Stromal cell of bone marrow (primary cell): Measurements from ENCODE around the gene SLC16A4.

Source experiments
- DNase-seq: peaks from one replicate; pipeline ENCODE4 v3.0.0-alpha.2; 2012; ENCODE audit warnings: low read depth

The SLC16A4 gene

GRCh38 chr1:110356379-110356778, 34.4 kb downstream of the SLC16A4 start:
- no peak for DNase-seq

- DNase-seq, result no peak
Observed at GRCh38 chr1:110355321-110355720, 35.5 kb downstream of the SLC16A4 start.

- DNase-seq, result no peak
Observed at GRCh38 chr1:110350360-110350759, 40.5 kb downstream of the SLC16A4 start.

GRCh38 chr1:110348771-110349170, 42.1 kb downstream of the SLC16A4 start:
- peak; percentile 7 for DNase-seq

GRCh38 chr1:110348050-110348449, 42.8 kb downstream of the SLC16A4 start:
- no peak for DNase-seq

GRCh38 chr1:110347182-110347893, 43.5 kb downstream of the SLC16A4 start:
- no peak for DNase-seq

- no peak for DNase-seq
Observed at GRCh38 chr1:110346690-110347089, 44.1 kb downstream of the SLC16A4 start.

GRCh38 chr1:110345480-110345879, 45.3 kb downstream of the SLC16A4 start:
- DNase-seq, result no peak

- no peak for DNase-seq
Observed at GRCh38 chr1:110344152-110344551, 46.7 kb downstream of the SLC16A4 start.

- no peak for DNase-seq
Observed at GRCh38 chr1:110343249-110343648, 47.6 kb downstream of the SLC16A4 start.

- DNase-seq, result no peak
Observed at GRCh38 chr1:110341872-110342331, 48.9 kb downstream of the SLC16A4 start.

- no peak for DNase-seq
Observed at GRCh38 chr1:110341146-110341871, 49.5 kb downstream of the SLC16A4 start.

GRCh38 chr1:110340207-110340468, 50.7 kb downstream of the SLC16A4 start:
- DNase-seq, result no peak

GRCh38 chr1:110339407-110340206, 51.2 kb downstream of the SLC16A4 start:
- peak; percentile 31 for DNase-seq

GRCh38 chr1:110338886-110339406, 51.9 kb downstream of the SLC16A4 start, which contains the start of gene RBM15:
RBM15 (plus strand) TSS chr1:110339377; CDS start chr1:110339406, 29 bp downstream.
- peak; percentile 100 for DNase-seq

GRCh38 chr1:110338309-110338885, 52.4 kb downstream of the SLC16A4 start:
- DNase-seq, result peak; percentile 67

GRCh38 chr1:110337704-110338308, 53.0 kb downstream of the SLC16A4 start:
- DNase-seq, result no peak

GRCh38 chr1:110336300-110337039, 54.4 kb downstream of the SLC16A4 start:
- DNase-seq, result no peak

- DNase-seq, result no peak
Observed at GRCh38 chr1:110335265-110335664, 55.6 kb downstream of the SLC16A4 start.

- no peak for DNase-seq
Observed at GRCh38 chr1:110328700-110329099, 62.1 kb downstream of the SLC16A4 start.

- DNase-seq, result no peak
Observed at GRCh38 chr1:110328274-110328673, 62.6 kb downstream of the SLC16A4 start.
